GM21737 (cell line): ENCODE data around the gene C5orf58.

Source experiments
- ATAC-seq: cut with Tn5 transposase; IDR thresholded peaks from one replicate; pipeline ENCODE4 v1.9.1; 2021; ENCODE audit warnings: mild to moderate bottlenecking, moderate library complexity; ENCODE audit not compliant: unreplicated experiment

C5orf58 gene

DNA sequence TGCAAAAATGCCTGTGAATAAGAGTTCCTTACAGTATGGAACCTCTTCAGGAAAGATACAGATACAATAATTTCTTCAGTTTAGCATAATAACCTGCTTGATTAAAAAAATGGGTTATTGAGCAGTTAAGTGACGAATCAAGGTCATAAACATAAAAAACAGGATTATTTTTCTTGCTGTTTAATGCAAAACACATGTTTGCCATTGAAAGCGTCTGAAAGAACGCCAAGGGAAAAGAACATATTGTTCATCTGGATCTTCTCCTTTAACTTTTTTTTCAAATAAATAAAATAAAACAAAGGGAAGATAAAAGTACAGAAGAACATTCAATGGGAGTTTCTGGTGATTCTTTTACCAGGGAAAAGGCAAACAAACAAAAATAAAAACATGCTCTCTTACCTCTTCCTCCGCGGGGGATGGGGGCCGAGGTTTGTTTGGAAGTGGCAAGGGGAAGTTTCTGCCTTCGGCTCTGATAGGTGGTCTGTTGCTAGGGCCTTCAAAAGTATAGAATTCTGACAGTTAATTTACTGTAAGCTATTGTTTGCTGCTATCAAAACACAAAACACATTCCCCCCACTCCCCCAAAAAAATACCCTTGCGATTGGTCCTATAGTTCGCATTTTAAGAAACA lies 20.1 kb downstream of the C5orf58 start:
- ATAC-seq = no peak

GRCh38 chr5:170254056-170254455 lies 21.3 kb downstream of the C5orf58 start:
- ATAC-seq = peak; percentile 95

DNA sequence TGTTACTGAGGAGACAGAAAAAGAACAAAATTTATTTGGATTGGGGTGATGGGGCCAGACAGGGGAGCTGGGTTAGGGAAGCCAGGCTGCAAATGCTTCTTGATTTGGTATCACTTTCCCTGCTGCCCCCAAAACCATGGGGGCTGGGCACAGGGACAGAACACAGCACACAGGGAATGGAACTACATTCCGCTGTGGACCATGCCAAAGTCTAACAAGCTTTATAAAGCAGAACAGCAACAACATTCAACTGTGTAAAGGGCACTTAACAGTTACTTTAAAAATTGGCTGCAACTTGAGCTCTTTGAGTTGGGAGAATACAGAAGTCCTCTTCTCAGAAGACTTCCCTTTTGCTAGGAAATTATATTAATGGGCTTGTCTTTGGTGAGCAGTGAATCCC lies 23.8 kb downstream of the C5orf58 start:
- ATAC-seq = no peak

DNA sequence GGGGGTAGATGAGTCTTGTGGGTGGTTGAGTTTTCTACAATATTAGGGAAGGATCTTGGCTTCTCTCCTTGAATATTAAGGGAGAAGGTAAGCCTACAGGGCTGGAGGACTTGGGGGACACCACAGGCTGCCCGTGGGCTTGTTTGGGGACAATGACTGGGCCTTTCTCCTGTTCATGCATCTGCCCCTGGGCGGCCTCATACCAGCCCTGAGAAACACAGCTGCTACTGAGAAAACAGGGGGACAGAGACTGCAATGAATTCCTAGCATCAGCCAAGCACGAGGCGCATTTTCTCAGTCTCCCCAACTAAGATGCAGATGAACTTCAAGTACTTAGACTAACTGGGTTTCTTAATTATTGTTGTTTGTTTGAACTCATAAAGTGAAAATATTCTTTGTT lies 24.6 kb downstream of the C5orf58 start:
- ATAC-seq = no peak

GRCh38 chr5:170261528-170262043 lies 28.8 kb downstream of the C5orf58 start:
- no peak for ATAC-seq

GRCh38 chr5:170262061-170263045 lies 29.6 kb downstream of the C5orf58 start:
- ATAC-seq = no peak

DNA sequence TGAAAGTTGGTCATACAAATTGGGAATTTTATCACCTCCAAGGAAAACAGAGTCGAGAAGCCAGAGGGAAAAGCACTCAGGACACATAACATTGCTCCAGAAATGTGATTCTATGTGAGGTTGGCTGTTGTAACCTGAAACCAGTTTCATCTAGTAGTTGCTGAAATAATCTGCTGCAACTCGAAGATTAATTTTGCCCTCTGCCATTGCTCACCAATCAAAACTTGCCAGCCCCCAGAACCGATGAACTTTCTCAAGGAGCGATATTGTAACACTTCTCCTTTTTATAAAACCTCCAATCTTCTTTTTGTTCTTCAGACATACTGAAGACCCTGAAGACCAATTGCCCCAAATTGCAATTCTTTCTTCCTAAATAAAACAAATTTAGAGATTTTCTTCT lies 31.1 kb downstream of the C5orf58 start:
- no peak for ATAC-seq

GRCh38 chr5:170265522-170265921 lies 32.7 kb downstream of the C5orf58 start:
- ATAC-seq = no peak

DNA sequence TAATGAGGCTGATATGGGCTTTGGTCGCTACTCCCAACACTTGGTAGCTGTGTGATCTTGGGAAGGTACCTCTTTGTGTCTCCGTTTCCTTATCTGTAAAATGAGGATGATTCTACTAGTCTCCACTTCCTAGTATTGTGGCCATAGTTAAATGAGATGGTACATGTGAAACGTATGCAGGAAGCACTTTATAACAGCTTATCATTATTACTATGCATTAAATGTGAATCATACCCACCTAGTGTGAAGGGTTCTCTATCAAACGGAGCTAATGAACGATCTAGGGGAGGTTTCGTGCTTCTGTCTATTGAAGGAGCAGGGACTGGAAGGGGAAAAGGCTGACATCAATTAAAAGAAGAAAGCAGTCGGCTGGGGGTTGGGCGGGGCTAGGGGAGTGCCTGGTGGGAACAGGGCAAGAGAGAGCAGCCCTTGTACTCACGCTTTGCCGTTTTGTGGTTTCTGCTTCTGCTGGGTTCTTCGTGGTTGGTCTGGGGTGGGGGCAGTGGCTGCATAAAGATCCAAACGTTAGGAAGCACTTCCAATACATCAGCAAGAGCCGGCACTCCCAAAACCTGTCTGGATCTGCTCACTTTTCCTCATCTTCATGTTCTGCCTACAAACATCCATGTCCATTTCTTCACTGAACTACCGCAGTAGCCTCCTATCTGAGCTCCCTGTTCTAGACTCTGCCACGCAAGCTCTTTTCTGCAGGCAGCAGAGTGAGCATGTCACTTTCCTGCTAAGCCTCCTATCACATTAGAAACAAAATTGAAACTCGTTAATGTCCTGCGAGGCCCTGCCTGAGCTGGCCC lies 34.0 kb downstream of the C5orf58 start:
- ATAC-seq = no peak

DNA sequence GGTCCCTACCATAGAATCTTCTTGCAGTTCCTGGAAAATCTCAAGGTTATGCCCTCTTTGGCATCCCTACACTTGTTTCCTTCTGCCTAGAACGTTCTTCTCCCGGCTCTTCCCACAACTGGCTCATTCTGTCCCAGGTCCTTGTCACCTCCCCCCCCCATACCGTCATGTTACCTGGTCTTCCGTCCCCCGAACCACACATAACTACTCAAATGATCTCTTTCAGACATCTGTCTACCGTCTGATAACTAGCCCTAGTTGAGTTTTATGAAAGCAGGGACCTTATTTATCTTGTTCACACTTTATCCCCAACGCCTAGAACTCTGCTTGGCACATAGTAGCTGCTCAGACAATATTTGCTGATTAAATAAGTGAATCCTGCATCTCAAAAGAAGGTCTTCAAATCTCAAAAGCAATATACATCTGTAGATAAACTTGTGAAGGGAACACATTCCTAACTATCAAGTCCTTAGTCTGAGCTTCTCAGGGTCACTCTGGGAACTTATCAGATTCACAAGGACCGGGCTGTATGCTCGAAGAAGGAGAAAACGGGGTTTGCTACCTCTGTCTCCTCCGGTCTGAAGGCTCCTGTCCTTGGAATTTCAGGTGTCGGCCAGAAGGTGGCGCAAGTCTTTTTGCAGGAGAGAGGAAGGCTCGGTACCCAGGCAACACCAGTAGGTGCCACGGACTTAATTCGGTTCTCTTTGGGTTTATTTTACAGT lies 34.8 kb downstream of the C5orf58 start:
- peak; percentile 73 for ATAC-seq

- no peak for ATAC-seq
Observed at GRCh38 chr5:170268153-170268689, 35.4 kb downstream of the C5orf58 start.

DNA sequence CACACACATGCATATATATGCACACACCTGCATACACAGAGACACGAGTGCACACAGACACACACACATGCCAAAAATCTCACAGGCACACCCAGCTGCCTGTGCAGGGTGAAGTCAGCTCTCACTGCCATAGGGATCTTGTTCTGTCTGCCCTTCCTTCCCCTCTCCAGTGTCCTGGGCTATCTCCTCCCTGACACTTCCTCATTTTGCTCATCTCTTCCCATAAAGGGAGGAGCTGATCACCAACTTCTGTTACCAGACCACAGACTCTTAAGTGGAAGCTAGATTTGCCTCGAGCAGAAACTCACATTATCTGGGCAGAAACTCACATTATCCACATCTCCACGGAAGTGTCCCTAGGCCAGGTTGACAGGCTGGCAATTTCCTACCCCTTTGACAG lies 36.1 kb downstream of the C5orf58 start:
- no peak for ATAC-seq

GRCh38 chr5:170269579-170269978 lies 36.8 kb downstream of the C5orf58 start:
- no peak for ATAC-seq

GRCh38 chr5:170270293-170271069 lies 37.7 kb downstream of the C5orf58 start:
- no peak for ATAC-seq

GRCh38 chr5:170273968-170274710 lies 41.4 kb downstream of the C5orf58 start:
- ATAC-seq = no peak

DNA sequence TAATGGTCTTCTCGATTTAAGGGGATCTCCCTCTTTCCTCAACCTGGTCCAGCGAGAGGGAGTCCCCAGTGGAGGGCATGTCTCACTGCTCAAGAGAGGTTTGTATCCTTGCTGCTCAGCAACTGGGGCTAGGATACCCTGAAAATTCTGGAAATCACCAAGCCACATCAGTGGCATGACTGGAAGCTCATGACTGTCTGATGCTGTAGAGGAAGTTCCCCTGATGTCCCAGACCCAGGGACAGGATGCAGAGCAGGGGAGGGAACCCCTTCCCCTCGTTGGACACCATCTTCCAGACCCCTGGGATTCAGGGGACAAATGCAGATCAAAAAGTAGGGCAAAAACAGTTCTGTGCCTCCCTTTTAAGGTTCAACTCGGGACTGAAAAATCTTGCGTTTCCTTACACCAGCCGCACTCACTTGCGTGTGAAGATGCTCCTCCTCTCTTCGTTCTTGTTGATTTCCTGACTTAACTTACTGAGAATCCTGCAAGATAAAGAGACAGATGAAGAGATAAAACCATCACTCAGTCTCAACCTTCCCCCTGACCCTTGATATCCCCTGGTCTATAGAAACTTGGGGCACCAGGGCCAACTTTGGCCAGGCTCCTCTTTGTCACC lies 42.7 kb downstream of the C5orf58 start:
- ATAC-seq = no peak

DNA sequence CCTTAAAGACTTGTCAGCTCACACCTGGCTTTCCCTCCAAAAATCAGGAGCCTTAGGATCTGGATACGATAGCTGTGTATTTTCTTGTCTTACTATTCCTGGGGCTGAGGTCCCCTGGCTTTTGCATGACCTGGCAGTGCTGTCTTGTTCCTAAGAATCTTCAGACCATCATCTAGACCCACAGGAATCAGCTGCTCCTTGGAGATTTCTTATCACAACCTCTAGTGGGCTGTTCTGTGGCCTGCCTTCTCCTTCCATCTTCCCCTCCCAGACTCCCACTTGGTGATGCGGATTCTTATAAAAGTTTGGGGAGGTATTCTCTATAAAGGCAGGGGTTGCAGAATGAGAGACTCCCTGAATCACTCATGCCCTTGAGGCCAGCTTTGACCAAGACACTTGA lies 43.4 kb downstream of the C5orf58 start:
- no peak for ATAC-seq

GRCh38 chr5:170277867-170278281 lies 45.1 kb downstream of the C5orf58 start:
- no peak for ATAC-seq
